ENCODE results near the gene CCDC83. TPM values are rescaled to one million over a fixed set of nuclear protein-coding genes. Genes with fewer than 3 reads are reported as not detected.
A peak's percentile ranks its signal among the peaks of the same experiment; 100 is the strongest.

Gene CCDC83
- total RNA-seq, 1 experiment from 2014 or later: not detected

DNA sequence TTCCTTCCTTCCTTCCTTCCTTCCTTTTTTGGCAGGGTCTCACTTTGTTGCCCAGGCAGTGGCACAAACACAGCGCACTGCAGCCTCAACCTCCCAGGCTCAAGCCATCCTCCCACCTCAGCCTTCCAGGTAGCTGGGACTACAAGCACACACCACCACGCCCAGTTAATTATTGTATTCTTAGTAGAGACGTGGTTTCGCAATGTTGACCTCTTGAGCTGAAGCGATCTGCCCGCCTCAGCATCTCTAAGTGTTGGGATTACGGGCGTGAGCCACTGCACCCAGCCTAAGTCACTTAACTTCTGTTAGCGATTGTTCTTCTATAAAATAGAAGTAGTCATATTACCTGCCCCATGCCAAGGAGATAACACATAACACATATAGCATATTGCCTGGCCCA lies 41.5 kb upstream of the CCDC83 start:
- TF ChIP-seq, protein P1, sequence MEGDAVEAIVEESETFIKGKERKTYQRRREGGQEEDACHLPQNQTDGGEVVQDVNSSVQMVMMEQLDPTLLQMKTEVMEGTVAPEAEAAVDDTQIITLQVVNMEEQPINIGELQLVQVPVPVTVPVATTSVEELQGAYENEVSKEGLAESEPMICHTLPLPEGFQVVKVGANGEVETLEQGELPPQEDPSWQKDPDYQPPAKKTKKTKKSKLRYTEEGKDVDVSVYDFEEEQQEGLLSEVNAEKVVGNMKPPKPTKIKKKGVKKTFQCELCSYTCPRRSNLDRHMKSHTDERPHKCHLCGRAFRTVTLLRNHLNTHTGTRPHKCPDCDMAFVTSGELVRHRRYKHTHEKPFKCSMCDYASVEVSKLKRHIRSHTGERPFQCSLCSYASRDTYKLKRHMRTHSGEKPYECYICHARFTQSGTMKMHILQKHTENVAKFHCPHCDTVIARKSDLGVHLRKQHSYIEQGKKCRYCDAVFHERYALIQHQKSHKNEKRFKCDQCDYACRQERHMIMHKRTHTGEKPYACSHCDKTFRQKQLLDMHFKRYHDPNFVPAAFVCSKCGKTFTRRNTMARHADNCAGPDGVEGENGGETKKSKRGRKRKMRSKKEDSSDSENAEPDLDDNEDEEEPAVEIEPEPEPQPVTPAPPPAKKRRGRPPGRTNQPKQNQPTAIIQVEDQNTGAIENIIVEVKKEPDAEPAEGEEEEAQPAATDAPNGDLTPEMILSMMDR (conservative IDR thresholded peaks at IDR 0.05): no peak
- TF ChIP-seq EZH2 (IDR thresholded peaks at IDR 0.05; ENCODE audit: low read depth): no peak
- DNase-seq: no peak
- Histone ChIP-seq H3K79me2 (ENCODE audit: low read depth) (no peaks in the 10 kb centered on the region), H3K36me3 (ENCODE audit: low read depth) (no peaks in the 10 kb centered on the region), H3K4me3 (no peak overlapping the region), H2AFZ (no peak overlapping the region), H3K4me2 (no peak overlapping the region), H3K9me3 (ENCODE audit: insufficient read depth, low read depth) (no peaks in the 10 kb centered on the region), H4K20me1 (ENCODE audit: insufficient read depth) (no peaks in the 10 kb centered on the region), H3F3A (ENCODE audit: insufficient read depth, low read depth) (peaks cover 9% of the 10 kb centered on the region; the same call in 1 of the 2 replicates), H3K27me3 (ENCODE audit: insufficient read depth, low read depth) (no peaks in the 10 kb centered on the region), H3K9me2 (ENCODE audit: insufficient read depth) (no peaks in the 10 kb centered on the region), H3K27ac (no peak overlapping the region), H3K4me1 (replicated peaks; ENCODE audit: insufficient read depth) (peaks cover 34% of the 10 kb centered on the region)
- BruUV-seq (replicated peaks): no TSS peak
- ChIA-PET POLR2A (ENCODE audit: unreplicated experiment) (no interaction called here), CTCF (no interaction called here)
- intact Hi-C loops (cut with micrococcal nuclease; ENCODE audit: unreplicated experiment): no loop called here

- peaks cover 21% of the 10 kb centered on the region for H3K4me1 ChIP-seq (replicated peaks; ENCODE audit: insufficient read depth)
- no peak for TF ChIP-seq EZH2 (IDR thresholded peaks at IDR 0.05; ENCODE audit: low read depth)
- TF ChIP-seq, protein P1 (conservative IDR thresholded peaks at IDR 0.05): no peak
- H3K9me3 ChIP-seq (ENCODE audit: insufficient read depth, low read depth): no peaks in the 10 kb centered on the region
- no peak overlapping the region for H2AFZ ChIP-seq
- intact Hi-C loops (cut with micrococcal nuclease; ENCODE audit: unreplicated experiment): no loop called here
- DNase-seq: no peak
- H3K79me2 ChIP-seq (ENCODE audit: low read depth): no peaks in the 10 kb centered on the region
- H3K36me3 ChIP-seq (ENCODE audit: low read depth): no peaks in the 10 kb centered on the region
- no peaks in the 10 kb centered on the region for H4K20me1 ChIP-seq (ENCODE audit: insufficient read depth)
- no peaks in the 10 kb centered on the region for H3K9me2 ChIP-seq (ENCODE audit: insufficient read depth)
- peak overlapping the region; percentile 9; the same call in 1 of the 2 replicates for H3K4me2 ChIP-seq
- H3F3A ChIP-seq (ENCODE audit: insufficient read depth, low read depth): peaks cover 4% of the 10 kb centered on the region; the same call in 1 of the 2 replicates
- no peaks in the 10 kb centered on the region for H3K27me3 ChIP-seq (ENCODE audit: insufficient read depth, low read depth)
- ChIA-PET POLR2A (ENCODE audit: unreplicated experiment) (no interaction called here), CTCF (no interaction called here)
- H3K27ac ChIP-seq: no peak overlapping the region
- no TSS peak for BruUV-seq (replicated peaks)
- H3K4me3 ChIP-seq: no peak overlapping the region
These were observed 39.8 kb upstream of the CCDC83 start for GRCh38 chr11:85815186-85815931.

GRCh38 chr11:85819441-85819840 lies 35.7 kb upstream of the CCDC83 start:
- Histone ChIP-seq H3K9me3 (ENCODE audit: insufficient read depth, low read depth) (no peaks in the 10 kb centered on the region), H3K4me3 (no peak overlapping the region), H3K36me3 (ENCODE audit: low read depth) (no peaks in the 10 kb centered on the region), H3K4me2 (no peak overlapping the region), H3K27ac (no peak overlapping the region), H3F3A (ENCODE audit: insufficient read depth, low read depth) (peaks cover 3% of the 10 kb centered on the region; the same call in 1 of the 2 replicates), H3K4me1 (replicated peaks; ENCODE audit: insufficient read depth) (peaks cover 25% of the 10 kb centered on the region), H3K9me2 (ENCODE audit: insufficient read depth) (no peaks in the 10 kb centered on the region), H3K79me2 (ENCODE audit: low read depth) (no peaks in the 10 kb centered on the region), H4K20me1 (ENCODE audit: insufficient read depth) (no peaks in the 10 kb centered on the region), H3K27me3 (ENCODE audit: insufficient read depth, low read depth) (no peaks in the 10 kb centered on the region), H2AFZ (no peak overlapping the region)
- intact Hi-C loops (cut with micrococcal nuclease; ENCODE audit: unreplicated experiment): no loop called here
- no TSS peak for BruUV-seq (replicated peaks)
- ChIA-PET CTCF (no interaction called here), POLR2A (ENCODE audit: unreplicated experiment) (no interaction called here)
- no peak for TF ChIP-seq EZH2 (IDR thresholded peaks at IDR 0.05; ENCODE audit: low read depth)
- TF ChIP-seq, protein P1 (conservative IDR thresholded peaks at IDR 0.05): no peak
- DNase-seq: no peak

All from PC-9 (cell line).